Measurements from ENCODE around the gene RAD51B.

Gene RAD51B

DNA sequence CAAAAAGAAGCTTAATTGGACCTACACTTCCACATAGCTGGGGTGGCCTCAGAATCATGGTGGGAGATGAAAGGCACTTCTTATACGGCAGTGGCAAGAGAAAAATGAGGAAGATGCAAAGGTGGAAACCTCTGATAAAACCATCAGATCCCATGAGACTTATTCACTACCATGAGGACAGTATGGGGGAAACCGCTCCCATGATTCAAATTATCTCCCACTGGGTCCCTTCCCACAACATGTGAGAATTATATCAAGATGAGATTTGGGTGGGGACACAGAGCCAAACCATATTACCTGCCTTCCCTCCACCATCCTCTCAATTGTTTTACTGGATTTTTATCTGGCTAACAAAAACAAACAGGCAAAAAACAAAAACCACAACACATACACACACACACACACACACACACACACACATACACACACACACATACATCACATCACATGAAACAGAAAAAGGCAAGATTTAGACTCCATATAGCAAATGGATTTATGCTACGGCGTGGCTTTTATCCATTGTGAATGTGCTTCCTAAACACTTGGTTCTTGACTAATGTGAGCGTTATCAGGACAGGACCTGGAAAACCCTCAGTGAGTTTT is 906.6 kb downstream of the RAD51B start:
- DNase-seq: no peak

DNA sequence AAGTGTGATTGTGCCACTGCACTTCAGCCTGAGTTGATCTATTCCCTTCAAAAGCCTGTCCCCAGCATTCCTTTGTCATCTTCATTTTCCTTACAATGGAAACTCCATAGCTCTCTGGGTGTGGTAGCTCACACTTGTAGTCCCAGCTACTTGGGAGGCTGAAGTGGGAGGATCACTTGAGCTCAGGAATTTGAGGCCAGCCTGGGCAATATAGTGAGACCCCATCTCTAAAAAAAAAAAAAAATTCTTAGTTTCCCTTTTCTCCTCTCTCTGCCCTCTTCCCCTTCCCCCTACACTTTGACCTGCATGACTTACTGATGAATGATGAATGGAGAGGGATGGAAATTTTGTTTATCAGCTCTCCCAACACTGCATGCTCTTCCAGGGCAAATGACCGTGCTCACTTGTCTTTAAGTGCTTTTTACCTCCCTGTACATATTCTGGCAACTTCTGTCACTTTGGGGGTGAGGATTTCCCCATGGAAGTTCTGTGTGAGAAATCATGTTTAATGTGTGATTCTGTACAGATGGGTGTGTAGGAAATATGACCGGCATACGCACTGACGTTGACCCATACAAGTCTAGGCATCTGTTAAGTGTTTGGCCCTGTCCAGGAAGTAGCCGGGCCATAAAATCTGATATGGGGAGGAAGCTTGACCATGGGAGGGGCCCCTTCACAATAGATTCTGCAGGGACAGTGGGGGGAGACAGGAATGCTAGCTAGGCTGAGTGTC is 907.9 kb downstream of the RAD51B start:
- DNase-seq: no peak

DNA sequence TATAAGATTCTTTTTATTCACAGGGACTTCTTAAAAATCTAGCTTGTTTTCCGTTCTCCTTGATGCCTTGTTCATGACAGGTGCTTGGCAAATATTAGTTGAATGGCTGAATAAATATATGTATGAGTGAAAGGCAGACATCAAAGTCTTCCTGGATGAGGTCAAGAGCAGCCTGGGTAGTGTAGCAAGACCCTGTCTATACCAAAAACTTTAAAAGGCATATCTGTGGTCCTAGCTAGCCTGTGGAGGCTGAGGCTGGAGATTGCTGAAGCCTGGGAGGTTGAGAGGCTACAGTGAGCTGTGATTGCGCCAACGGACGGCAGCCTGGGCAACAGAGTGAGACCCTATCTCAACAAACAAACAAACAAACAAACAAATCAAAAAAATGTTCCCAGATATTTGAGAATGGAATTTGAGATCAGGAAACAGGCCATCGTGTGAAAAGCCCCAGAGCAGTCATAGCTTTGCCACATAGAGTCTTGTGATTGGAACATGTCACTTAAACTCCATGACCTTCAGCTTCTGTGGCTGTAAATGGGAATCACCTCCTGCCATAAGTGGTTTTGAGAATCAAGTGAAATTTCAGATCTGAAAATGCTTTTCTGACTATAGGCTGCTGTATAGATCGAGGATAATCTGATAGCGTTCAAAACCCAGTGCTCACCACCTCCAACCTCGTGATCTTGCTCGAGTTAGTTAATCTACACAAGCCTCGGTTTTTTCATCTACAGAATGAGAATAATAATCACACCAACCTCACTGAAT is 908.9 kb downstream of the RAD51B start:
- DNase-seq: no peak

DNA sequence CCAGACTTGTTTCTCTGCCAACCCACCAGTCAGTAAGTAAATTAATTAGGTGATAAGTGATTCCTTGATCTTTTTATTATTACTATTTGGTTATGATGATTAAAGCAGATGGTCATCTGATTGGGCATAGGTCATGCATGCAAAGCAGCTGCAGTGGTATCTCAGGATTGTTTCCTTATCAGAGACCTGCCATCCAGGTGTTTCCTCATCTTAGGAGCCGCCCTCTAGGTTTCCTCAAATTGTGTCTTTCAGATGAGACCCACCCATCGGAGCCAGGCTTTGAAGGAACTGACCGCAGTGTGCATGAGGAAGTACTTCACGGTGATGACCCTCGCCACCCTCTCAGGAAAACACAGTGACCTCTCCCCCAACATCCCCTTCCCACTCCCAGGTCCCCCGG is 910.0 kb downstream of the RAD51B start:
- DNase-seq: no peak

DNA sequence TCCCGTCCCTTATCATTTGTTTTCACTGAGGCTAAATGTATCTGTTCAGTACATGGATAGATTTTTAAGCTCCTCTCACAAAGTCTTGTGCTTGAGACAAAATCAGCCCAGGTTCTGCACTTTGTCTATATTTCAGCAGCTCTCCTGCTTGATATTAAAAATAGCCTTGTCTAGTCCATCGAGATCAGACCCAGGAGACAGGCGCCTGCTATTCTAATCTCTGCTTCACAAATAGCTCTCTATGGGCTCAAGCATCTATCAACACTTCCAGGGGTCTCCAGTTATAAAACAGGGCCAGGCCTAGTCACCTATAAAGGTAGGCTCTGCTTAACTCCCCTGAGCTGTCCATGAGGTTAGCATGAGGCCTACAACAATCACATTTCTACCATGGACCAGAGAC is 910.8 kb downstream of the RAD51B start:
- DNase-seq: no peak

DNA sequence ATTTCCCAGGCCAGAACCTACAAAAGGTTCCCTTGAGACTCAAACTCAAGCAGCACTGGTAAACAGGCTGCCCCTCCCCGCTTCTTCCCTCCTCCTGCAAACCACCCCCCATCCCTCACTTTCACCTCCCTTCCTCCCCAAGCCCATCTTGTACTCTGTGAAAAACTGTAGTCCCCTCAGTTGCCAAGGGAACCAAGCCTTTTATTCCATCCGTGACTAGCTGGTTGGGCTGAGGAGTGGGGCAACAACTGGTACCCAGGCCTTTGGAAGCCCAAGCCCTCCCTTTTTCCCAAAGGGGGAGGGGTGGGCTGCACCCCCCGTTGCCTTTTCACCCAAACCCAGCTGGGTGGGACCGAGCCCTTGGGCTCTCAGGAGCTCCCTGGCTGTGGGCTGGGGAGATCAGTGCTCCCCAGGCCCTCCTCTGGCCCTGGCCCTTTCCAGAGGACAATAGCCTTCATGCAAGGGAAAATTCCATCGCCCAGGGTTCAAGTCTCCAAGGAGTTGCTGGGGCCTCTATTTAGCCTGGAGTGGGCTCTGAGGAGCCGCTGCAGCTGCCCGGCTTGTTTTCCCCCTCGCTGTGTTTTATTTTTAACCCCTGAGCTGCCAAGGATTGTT is 911.3 kb downstream of the RAD51B start:
- no peak for DNase-seq

DNA sequence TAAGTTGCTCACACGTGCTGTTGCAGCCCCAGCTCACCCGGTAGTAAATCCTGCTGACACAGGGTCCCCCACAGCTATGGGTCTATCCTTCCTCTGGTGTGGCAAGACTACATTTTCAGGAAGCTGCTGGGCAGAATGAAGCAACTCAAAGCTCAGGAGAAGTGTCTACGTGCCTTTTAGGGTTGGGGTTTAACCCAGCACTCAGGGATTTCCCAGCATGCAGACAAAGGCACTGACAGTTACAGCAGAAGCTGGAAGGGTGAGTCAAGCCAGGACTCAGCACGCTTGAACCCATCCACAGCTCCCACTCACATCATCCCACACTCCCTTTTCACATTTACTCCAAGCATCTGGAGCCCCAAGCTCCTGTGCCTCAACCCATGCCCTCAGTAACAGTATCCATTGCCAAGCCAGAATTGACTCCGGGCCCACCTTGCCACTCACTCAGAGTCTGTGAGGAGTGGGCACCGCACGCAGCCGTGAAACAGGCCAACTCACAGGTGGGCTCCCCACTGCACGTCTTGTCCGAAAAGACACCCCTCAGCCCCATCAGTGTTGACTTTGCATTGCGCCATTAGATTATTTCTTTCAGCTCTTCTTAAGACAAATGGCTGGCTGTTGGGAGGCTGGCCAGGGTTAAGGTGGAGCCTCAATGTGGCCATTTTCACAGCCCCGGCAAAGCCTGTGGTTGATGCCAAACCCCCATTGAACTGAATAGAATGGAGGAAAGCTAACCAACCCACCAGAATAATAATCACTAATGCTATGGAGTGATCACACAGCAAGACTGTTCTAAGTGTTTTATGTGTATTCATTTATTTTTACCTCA is 913.7 kb downstream of the RAD51B start:
- peak; percentile 17 for DNase-seq

DNA sequence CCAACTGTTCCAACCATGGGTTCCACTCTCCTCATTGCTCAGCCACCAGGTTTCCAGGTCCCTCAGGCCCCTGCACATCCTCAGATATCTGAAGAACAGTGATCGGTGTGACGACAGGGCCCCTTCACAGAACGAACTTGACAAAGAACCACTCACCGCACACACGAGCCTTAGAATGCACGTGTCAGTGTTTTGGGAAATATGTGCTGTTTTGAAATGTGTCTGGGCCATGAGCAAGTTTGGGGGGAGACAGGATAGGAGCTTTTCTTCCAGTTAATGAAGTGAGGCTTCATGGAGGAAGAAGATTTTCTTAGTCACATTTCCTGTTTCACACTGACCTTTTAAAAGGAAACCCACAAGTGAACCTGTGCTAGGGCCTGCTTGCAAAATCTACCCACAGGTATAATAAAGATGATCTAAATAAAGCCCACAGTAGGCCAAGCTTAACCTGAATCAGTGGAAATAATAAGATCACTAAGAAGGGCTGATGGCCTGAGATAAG is 914.7 kb downstream of the RAD51B start:
- DNase-seq: peak; percentile 47

DNA sequence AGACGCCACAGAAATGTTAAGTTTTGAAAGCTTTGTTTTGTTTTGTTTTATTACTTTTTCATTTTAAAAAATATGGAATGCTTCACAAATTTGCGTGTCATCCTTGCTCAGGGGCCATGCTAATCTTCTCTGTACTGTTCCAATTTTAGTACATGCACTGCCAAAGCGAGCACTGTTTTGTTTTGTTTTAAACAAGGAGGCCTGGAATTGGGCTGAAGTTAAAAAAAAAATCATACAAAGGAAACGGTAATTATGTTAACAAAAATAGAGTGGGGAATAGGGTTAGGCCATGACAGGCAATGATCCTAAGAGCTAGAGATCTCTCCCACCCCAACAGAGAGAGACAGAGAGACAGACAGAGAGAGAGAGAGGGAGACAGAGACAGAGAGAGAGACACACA is 916.3 kb downstream of the RAD51B start:
- no peak for DNase-seq

DNA sequence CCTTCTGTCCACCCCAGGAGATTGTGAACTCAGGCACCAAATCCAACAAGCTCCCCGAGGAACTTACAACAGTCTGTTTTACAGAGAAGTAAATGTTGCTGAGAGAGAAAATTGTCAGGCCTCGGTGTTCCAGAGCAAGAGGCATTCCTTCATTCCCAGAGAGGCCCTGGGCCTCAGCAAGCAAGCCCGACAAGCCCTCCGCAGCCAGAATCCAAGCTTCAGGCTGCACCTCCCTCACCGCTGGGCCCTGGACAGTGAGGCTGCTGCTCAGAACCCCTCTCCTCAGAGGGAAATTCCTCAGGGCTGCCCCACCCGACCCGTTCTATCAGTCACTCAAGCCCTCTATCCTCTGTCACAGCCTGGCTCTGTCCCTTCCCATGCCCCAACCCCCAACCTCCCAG is 916.9 kb downstream of the RAD51B start:
- DNase-seq: no peak

DNA sequence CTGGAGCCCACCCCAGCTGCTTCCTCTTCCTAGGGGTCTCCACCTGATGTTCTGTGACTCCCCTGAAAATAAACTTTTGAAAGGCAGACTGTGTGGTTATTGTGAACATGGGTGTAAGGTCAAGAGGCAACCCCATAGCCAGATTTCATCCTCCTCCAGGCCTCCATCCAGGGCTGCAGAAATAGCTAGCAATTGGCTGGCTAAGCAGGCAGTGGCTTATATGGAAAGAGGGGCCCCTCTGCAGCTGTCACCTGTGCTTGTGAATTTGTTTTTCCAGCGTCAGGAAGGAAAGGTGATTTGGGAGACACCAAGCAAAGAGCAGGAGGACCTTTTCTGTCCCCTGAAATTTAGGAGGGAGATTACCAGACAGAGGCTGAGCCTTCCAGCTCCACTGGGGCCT is 917.5 kb downstream of the RAD51B start:
- DNase-seq: no peak

DNA sequence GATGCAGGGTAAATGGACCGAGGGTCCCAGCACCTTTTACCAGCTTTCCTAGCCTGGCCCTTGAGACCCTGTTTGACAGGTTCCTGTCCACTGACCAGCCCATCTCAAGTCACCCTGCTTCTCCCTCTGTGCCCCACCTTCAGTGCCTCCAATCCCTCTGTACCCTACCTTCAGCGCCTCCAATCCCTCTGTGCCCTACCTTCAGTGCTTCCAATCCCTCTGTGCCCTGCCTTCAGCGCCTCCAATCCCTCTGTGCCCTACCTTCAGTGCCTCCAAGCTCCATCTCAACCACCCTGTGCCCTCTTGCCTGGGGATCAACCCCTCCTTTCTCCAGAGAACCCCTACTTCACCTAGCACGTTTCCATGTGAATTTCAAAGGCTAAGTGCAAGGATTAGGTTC is 919.0 kb downstream of the RAD51B start:
- no peak for DNase-seq

DNA sequence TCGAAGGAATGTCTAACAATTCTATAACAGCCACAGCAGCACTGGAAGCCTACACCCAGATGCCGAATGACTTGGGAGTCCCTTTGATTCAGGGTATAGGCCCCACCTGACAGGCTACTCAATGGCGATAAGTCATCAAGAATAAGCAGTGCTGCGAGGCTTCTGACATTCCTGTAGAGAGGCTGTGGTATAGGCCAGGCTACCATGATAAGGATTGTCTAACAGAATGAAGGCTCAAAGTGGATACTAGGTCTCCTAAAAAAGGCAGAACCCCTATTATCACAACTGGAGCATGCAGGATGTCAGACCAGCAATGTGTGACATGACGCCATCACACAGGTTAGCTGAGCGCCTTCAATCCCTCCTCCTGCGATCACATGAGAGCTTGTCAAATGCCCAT is 920.1 kb downstream of the RAD51B start:
- no peak for DNase-seq

DNA sequence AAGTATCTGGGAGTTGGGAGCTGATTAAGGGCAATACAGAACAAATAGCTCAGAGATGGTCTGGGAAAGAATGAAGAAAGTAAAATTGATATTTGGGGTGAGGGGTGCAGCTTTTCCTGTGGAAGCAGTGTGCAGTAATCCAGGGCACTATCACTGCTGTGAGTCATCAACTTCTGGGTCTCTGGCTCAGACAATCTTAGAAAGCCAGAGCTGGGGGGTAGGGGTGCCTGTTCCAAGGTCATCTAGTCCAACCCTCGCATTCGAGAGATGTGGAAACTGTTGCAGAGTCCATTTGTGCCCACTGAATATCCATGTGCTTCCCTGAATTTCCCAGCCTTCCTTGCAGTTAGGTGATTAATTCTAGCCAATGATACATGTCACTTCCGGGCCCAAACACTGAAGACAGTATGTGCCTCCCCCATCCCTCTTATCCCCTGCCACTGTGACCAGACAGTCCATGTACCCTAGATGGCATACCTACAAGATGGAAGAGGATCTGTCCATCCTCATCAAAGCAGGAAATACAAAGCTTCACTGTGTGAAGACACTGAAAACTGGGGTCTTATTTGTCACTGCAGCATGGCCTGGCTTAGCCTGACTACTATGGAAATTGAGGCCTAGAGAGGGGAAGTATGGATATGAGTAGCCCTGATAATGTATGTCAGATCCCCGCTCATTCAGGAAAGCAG is 921.4 kb downstream of the RAD51B start:
- DNase-seq: no peak

DNA sequence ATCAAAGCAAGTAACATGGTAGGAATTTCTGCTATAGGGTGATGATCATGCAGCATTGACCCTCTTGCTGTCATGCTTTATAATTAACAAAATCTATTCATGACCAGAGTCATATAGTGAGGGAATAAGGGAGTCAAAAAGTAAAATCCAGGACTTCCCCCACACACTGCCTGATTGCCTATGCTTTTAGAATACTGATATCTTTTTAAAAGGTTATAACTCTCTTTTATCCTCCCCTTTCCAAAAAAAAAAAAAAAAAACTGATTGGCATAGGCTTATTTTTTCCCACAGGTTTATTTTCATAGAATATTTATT is 921.9 kb downstream of the RAD51B start:
- no peak for DNase-seq

DNA sequence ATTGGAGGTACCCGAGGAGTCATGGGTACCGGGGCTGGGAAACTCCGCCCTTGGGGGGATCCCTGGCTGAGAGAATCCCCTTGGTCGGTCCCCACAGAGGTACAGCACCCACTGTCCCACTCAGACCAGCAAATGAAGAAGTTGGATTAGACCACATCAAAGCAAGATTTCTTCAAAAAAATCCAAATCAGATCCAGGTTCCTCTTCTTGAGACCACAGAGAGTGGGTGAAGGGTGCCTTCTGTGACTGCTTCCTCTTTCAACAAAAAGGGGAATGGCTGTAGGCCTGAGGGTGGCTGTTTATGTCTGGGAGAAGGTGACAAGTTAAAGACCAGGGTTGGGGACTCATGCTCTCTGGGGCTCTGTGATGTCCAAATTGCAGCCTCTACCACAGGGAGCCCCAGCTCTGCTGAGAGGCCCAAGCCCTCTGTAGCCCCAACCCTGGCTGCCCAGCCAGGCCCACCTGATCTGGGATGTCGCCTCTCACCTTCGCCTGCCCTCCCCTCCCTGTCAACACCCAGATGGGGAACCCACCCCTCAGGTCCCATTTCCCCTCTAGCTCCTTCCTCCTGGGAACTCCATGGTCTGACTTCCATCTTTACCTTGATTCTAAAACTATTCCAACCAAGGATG is 922.4 kb downstream of the RAD51B start:
- peak; percentile 36 for DNase-seq

DNA sequence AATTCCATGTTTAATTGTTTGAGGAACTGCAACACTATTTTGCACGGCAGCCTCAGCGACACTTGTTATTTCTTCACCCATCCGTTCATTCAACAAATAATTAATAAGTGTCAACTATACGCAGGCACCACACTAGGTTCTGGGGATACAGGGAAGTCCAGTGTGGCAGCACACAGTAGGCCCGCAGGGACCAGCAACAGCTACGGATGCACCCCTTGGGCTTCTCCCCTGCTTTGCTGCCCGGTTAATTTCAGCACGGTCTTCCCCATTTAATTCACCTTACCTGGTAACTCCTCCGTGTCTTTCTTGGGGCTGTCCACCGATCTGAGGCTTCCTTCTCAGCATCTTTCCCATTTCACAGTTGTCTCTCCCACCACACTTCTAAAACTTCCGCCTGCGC is 925.0 kb downstream of the RAD51B start:
- DNase-seq: no peak

DNA sequence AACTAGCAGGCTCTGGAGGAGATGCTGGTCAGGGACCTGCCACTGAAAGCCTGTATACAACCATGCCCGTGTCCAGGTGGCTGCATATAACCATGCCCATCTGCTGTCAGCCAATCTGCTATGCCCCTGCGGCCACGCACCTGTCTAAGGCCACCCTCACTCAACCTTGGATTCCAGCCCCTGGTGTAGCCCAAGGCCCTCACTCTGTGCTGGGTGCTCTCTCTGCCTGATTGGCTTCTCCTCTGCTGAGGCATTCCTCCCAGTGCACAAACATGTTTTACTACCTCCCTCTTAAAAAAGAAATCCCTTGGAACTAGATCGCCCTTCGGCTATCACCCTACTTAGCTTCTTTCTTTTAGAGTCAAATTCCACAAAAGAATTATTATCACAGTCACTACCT is 927.8 kb downstream of the RAD51B start:
- DNase-seq: no peak

DNA sequence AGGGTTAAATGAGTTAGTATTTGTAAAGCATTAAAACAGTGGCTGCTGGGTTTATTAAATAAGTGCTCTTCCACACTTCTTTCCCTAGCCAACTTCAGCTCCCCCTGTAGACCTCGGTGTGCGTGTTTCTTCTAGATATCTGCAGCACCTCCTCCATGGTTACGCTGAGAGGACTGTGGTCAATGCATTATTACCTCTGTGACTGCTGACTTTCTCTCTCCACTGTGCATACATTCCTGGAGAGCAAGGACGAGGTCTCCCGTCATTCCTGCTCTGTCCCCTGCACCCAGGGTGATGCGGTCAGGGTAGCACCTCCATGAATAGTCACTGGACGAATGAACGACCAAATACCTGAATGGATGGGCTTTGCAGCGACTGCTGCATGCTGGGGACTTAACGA is 928.7 kb downstream of the RAD51B start:
- DNase-seq: no peak

DNA sequence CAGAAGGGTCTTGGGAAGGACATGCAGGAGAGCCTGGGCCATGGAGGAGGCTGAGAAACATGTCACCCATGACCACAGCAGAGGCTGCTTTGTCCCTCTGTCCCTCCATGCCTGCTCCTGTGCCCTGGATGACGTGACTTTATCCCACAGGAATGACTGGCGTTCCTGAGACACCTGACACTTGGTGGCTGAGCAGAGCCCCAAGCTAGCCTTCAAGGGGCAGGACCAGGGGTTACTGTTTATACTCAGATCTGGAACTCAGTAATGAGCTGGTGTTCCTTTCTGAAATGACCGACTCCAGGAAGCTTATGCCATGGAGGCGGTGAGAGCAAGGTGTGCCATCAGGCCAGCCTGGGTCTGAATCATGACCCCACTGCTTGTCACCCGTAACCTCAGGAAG is 929.1 kb downstream of the RAD51B start:
- DNase-seq: no peak
